Activated T-helper 1 cell treated with Interleukin-2 at 50 U/mL for 16 hours (primary cell): ENCODE measurements around the gene TRPV2.

Source experiments
- DNase-seq: peaks from one replicate; pipeline ENCODE4 v3.0.0-alpha.2; 2020; ENCODE audit warnings: low read depth

Gene TRPV2

GRCh38 chr17:16407911-16408588 is 7.3 kb upstream of the TRPV2 start:
- no peak for DNase-seq

- DNase-seq: no peak
Measured at GRCh38 chr17:16417399-16417798, 2.0 kb downstream of the TRPV2 start.

- DNase-seq: no peak
Measured at GRCh38 chr17:16417896-16418684, 2.7 kb downstream of the TRPV2 start.

GRCh38 chr17:16418685-16419068 is 3.3 kb downstream of the TRPV2 start:
- DNase-seq: no peak

- DNase-seq: no peak
Measured at GRCh38 chr17:16419074-16419928, 3.9 kb downstream of the TRPV2 start.

- peak; percentile 24 for DNase-seq
Measured at GRCh38 chr17:16419929-16420271, 4.5 kb downstream of the TRPV2 start.

GRCh38 chr17:16422416-16422815 is 7.0 kb downstream of the TRPV2 start:
- no peak for DNase-seq

- no peak for DNase-seq
Measured at GRCh38 chr17:16423226-16423872, 8.0 kb downstream of the TRPV2 start.

GRCh38 chr17:16425202-16425601 is 9.8 kb downstream of the TRPV2 start:
- DNase-seq: no peak

- no peak for DNase-seq
Measured at GRCh38 chr17:16425698-16426659, 10.6 kb downstream of the TRPV2 start.

GRCh38 chr17:16427020-16427419 is 11.6 kb downstream of the TRPV2 start:
- DNase-seq: no peak

- DNase-seq: no peak
Measured at GRCh38 chr17:16428098-16428882, 12.9 kb downstream of the TRPV2 start.

- no peak for DNase-seq
Measured at GRCh38 chr17:16429083-16429482, 13.7 kb downstream of the TRPV2 start.

- DNase-seq: no peak
Measured at GRCh38 chr17:16430650-16431049, 15.3 kb downstream of the TRPV2 start.

GRCh38 chr17:16432017-16432416 is 16.6 kb downstream of the TRPV2 start:
- no peak for DNase-seq

- no peak for DNase-seq
Measured at GRCh38 chr17:16433514-16433913, 18.1 kb downstream of the TRPV2 start.

- DNase-seq: no peak
Measured at GRCh38 chr17:16434662-16435061, 19.3 kb downstream of the TRPV2 start.

GRCh38 chr17:16435925-16436886 is 20.8 kb downstream of the TRPV2 start:
- DNase-seq: no peak

- no peak for DNase-seq
Measured at GRCh38 chr17:16437083-16437482, 21.7 kb downstream of the TRPV2 start.
